Spleen (tissue), 11 donors: ENCODE results near the gene RAD51B. TPM values are rescaled to one million over a fixed set of nuclear protein-coding genes. Genes with fewer than 3 reads are reported as not detected.

Source experiments
- DNase-seq: peaks from one replicate; pipeline ENCODE4 v3.0.0-alpha.2; 2020
- H3K27ac ChIP-seq, 8 donors: fragments of 200-600 bp; sonication (generic) in 7 of 8; 1 replicate in 4 of 8; 2 replicates in 4 of 8; pipeline versions ENCODE4 v1.5.0 to v1.8.0; 2016 to 2021; ENCODE audit warnings: inconsistent platforms in 4 of 8, mild to moderate bottlenecking in 4 of 8, moderate library complexity in 1 of 8
- H3K27me3 ChIP-seq, 7 donors: fragments of 200-600 bp; sonication (generic) in 6 of 7; replicated peaks in 1 of 7; 1 replicate in 4 of 7; 2 replicates in 3 of 7; pipeline versions ENCODE4 v1.5.0 to v1.8.0; 2016 to 2021; ENCODE audit warnings: inconsistent platforms in 3 of 7, mild to moderate bottlenecking in 1 of 7
- H3K36me3 ChIP-seq, 6 donors: fragments of 200-600 bp; sonication (generic) in 5 of 6; 1 replicate in 4 of 6; 2 replicates in 2 of 6; pipeline versions ENCODE4 v1.5.0 to v1.8.0; 2016 to 2021; ENCODE audit warnings: inconsistent platforms in 2 of 6
- H3K4me1 ChIP-seq, 6 donors: fragments of 200-600 bp; sonication (generic) in 5 of 6; 1 replicate in 3 of 6; 2 replicates in 3 of 6; pipeline versions ENCODE4 v1.5.0 to v1.8.0; 2016 to 2021; ENCODE audit warnings: inconsistent platforms in 3 of 6
- H3K4me3 ChIP-seq, 8 donors: fragments of 200-600 bp; sonication (generic) in 7 of 8; 1 replicate in 4 of 8; 2 replicates in 4 of 8; pipeline versions ENCODE4 v1.5.0 to v1.8.0; 2016 to 2021; ENCODE audit warnings: inconsistent platforms in 4 of 8, mild to moderate bottlenecking in 4 of 8, moderate library complexity in 2 of 8
- H3K9me3 ChIP-seq, 8 donors: fragments of 200-600 bp; sonication (generic) in 7 of 8; 1 replicate in 4 of 8; 2 replicates in 4 of 8; pipeline versions ENCODE4 v1.5.0 to v1.8.0; 2016 to 2021; ENCODE audit warnings: inconsistent platforms in 4 of 8
- POLR2A ChIP-seq, 3 donors: fragments of 450-650 bp; IDR thresholded peaks; one replicate each; pipeline ENCODE4 v1.5.1; 2017; ENCODE audit warnings: antibody characterized with exemption in 3 of 3, mild to moderate bottlenecking in 1 of 3
- POLR2AphosphoS5 ChIP-seq, 3 donors: sonication (generic); formaldehyde crosslinking; IDR thresholded peaks; one replicate each; pipeline ENCODE4 v1.5.1; 2017; ENCODE audit warnings: antibody characterized with exemption in 3 of 3
- WGBS, 5 donors: extraction: QIAGEN DNeasy Blood & Tissue Kit in 3 of 5; methylation state at CpG; one replicate each; pipeline versions ENCODE4 v1.1.5 to v1.1.7; 2013 to 2018; 5-methylcytosine and 5-hydroxymethylcytosine counted together
- intact Hi-C: fragments of 100-400 bp; cut with DNase I; formaldehyde crosslinking; loops from one replicate; pipeline ENCODE4 v1.15.0; 2023; ENCODE audit warnings: low total_unique reads
- polyA plus RNA-seq, 3 donors: library from polyadenylated mRNA; stranded (reverse); fragments of 200-250 nt; gene quantifications; one replicate each; pipeline ENCODE4 v1.2.1, GENCODE V29; 2013
- total RNA-seq, 7 donors: library from RNA; depleted of rRNA in 3 of 7; stranded (reverse); fragments of >200 nt in 3 of 7; fragmentation: NEBNext Ultra II Directional in 4 of 7; extraction: Animal tissue kit (Norgen Biotek cat#: 25700) in 4 of 7; gene quantifications; one replicate each; pipeline versions ENCODE4 v1.1.0 to v1.2.1, GENCODE V29; 2016 to 2021
- TF ChIP-seq, protein P1 (sequence below), 11 experiments: fragments of 200-600 bp in 7 of 11; fragments of 450-650 bp in 4 of 11; sonication (generic) in 4 of 11; IDR thresholded peaks in 8 of 11; conservative IDR thresholded peaks in 3 of 11; 1 replicate in 7 of 11; 2 replicates in 4 of 11; pipeline versions ENCODE4 v1.4.0 to v1.8.0; 2016 to 2021; ENCODE audit warnings: antibody characterized with exemption in 11 of 11, inconsistent platforms in 4 of 11, mild to moderate bottlenecking in 1 of 11
- donor health status: healthy with polysubstance abuse.
- donor health status: DM: no; HTN: no; CAD: no; lungs with moderate emphysema.
- donor health status: DM: no; HTN: no; CAD: no.
- donor health status: Bipolar disorder and iron deficiency.
- donor health status: healthy.
- donor health status: DM: no; HTN: no; CAD: no.
- donor health status: DM: yes; HTN: yes; CAD: no.

RAD51B gene
- total and polyA plus RNA-seq, 10 donors: 4.2 to 43.7 (median 29.8) TPM

DNA sequence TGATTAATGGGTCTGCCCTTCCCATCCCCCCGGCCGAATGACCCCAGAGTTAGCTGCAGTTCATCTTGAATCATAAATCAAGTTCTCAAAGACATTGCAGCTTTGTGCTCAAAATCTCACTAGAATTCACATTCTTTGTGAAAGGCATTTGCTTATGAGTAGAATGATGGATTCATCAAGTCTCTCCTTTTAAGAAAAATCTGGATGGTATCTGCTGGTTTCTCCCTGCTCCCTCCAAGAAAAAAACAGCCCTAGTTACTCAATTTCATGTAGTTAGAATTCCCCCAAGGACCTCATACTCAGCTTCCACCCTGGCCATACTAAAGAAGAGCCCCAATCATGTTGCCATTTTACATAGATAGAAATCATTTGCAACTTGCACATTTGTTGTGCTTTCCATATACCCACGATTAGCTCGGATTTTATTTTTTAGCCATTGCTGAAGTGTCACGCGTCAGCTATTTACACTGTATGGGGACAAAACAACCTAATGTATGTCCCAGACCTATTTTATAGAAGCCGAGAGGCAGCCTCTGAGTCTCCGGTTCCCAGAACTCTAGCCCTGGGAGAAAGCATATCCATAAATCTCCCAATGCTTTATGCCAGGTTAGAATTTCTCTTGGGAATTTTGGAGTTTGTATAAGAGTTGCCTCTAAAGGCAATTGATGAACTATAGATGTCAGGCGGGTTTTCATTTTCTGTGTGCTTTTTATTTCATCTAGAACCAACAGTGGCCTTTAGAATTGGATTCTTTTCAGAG, 673.8 kb downstream of the RAD51B start:
- H3K4me3 ChIP-seq: no peak overlapping the region
- no peak overlapping the region for H3K27ac ChIP-seq
- H3K9me3 ChIP-seq: no peaks in the 10 kb centered on the region
- H3K4me1 ChIP-seq: peaks cover 9 to 37% (median 16%) of the 10 kb centered on the region in 6 donors
- TF ChIP-seq POLR2A (IDR thresholded peaks at IDR 0.05) (no peak), POLR2AphosphoS5 (IDR thresholded peaks at IDR 0.05) (no peak)
- TF ChIP-seq, protein P1, sequence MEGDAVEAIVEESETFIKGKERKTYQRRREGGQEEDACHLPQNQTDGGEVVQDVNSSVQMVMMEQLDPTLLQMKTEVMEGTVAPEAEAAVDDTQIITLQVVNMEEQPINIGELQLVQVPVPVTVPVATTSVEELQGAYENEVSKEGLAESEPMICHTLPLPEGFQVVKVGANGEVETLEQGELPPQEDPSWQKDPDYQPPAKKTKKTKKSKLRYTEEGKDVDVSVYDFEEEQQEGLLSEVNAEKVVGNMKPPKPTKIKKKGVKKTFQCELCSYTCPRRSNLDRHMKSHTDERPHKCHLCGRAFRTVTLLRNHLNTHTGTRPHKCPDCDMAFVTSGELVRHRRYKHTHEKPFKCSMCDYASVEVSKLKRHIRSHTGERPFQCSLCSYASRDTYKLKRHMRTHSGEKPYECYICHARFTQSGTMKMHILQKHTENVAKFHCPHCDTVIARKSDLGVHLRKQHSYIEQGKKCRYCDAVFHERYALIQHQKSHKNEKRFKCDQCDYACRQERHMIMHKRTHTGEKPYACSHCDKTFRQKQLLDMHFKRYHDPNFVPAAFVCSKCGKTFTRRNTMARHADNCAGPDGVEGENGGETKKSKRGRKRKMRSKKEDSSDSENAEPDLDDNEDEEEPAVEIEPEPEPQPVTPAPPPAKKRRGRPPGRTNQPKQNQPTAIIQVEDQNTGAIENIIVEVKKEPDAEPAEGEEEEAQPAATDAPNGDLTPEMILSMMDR (IDR thresholded peaks at IDR 0.05 in 8 of 11, conservative IDR thresholded peaks at IDR 0.05 in 3 of 11): no peak
- DNase-seq: no peak
- H3K27me3 ChIP-seq: no peaks in the 10 kb centered on the region
- intact Hi-C loops: no loop called here
- no peaks in the 10 kb centered on the region for H3K36me3 ChIP-seq
- WGBS, 5 donors: 95 to 97% (median 96%) methylated on average over 9 of the region's 9 CpGs

DNA sequence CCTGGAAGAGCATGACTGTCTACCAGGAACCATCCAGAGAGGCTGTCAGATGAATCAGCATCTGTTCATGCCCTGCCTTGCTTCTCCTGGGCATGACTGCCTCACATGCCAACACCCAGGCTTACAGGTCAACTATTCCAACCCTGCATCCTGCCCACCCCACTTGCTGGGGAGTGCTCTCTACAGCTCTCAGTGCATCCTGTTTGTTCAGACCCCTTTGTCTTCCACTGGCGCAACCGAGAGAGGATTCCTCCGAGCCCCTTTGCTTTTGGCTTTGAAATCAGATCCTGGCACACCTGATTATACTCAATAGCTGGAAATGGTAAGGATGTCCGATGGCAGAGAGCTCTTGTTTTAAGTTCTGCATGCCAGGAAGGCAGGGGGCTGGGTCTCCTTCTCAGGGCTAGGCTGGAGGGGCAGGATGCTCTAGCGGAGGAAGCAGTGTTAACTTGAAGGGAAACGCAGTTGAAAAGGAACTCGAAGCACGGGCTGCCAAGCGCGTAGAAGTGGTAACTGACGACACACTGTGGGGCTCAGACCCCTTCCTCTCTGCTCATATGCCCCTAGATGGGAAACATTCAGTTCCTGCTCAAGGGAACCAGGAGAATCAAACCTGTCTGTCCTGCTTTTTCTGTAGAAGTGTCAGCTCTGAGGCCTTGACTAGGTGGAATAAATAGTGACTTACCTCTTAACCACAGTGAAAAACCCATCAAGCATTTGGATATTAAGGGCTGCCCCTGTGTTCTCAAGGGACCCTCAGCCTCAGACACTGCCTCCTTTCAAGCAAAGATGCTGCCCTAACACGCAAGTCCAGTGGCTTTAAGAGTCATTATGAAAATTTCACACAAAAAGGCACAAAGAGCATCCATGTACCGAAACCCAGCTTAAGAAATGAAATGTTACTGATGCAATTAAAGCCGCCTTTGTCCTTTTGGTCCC, 675.8 kb downstream of the RAD51B start:
- no peak for TF ChIP-seq POLR2A (IDR thresholded peaks at IDR 0.05)
- peak in 2 of 3 donors; percentile 47 to 61 for TF ChIP-seq POLR2AphosphoS5 (IDR thresholded peaks at IDR 0.05)
- TF ChIP-seq, protein P1 (IDR thresholded peaks at IDR 0.05 in 8 of 11, conservative IDR thresholded peaks at IDR 0.05 in 3 of 11): no peak
- DNase-seq: peak; percentile 84
- peak overlapping the region in 5 of 8 donors; percentile 22 to 52 (median 34) for H3K27ac ChIP-seq
- H3K36me3 ChIP-seq: no peaks in the 10 kb centered on the region
- 43 to 68% (median 48%) methylated on average over 14 of the region's 14 CpGs for WGBS, 5 donors
- H3K4me1 ChIP-seq: peaks cover 9 to 41% (median 16%) of the 10 kb centered on the region in 6 donors
- no peaks in the 10 kb centered on the region for H3K27me3 ChIP-seq
- no peak overlapping the region for H3K4me3 ChIP-seq
- H3K9me3 ChIP-seq: no peaks in the 10 kb centered on the region
- intact Hi-C loops: no loop called here

DNA sequence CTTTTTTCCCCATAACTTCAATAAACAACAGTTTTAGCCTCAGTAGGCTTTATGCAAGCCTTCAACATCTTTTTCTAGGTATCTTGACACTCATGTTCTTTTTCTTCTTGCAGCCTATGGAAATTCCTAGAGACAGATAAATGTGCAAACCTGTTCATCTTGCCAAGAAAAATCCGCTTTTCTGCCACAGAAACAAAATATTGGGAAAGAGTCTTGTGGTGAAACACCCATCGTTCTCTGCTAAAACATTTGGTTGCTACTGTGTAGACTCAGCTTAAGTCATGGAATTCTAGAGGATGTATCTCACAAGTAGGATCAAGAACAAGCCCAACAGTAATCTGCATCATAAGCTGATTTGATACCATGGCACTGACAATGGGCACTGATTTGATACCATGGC, 677.4 kb downstream of the RAD51B start:
- Histone ChIP-seq H3K36me3 (no peaks in the 10 kb centered on the region), H3K27me3 (no peaks in the 10 kb centered on the region), H3K9me3 (no peaks in the 10 kb centered on the region), H3K4me3 (no peak overlapping the region), H3K27ac (no peak overlapping the region), H3K4me1 (peaks cover 14 to 54% (median 31%) of the 10 kb centered on the region in 6 donors)
- intact Hi-C loops: no loop called here
- TF ChIP-seq POLR2AphosphoS5 (IDR thresholded peaks at IDR 0.05) (no peak), POLR2A (IDR thresholded peaks at IDR 0.05) (no peak)
- TF ChIP-seq, protein P1 (IDR thresholded peaks at IDR 0.05 in 8 of 11, conservative IDR thresholded peaks at IDR 0.05 in 3 of 11): no peak
- no peak for DNase-seq
- WGBS, 5 donors: 84 to 96% (median 87%) methylated on average over 2 of the region's 2 CpGs

DNA sequence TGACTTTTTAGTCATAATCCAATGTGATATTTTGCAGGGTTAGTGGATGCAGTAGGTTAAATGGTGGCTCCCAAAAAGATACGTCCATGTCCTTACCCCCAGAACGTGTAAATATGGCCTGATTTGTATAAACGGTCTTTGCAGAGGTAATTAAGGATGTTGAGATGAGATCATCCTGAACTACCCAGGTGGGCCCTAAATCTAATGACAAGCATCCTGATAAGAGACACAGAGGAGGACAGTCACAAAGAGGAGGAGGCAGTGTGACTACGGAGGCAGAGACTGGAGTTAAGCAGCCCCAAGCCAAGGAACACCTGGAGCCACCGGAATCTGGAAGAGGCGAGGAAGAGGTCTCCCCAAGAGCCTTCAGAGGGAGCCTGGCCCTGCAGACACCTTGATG, 679.9 kb downstream of the RAD51B start:
- Histone ChIP-seq H3K9me3 (no peaks in the 10 kb centered on the region), H3K36me3 (no peaks in the 10 kb centered on the region), H3K27me3 (no peaks in the 10 kb centered on the region), H3K4me3 (no peak overlapping the region), H3K27ac (no peak overlapping the region), H3K4me1 (peaks cover 14 to 65% (median 33%) of the 10 kb centered on the region in 6 donors)
- no peak for DNase-seq
- WGBS, 5 donors: 89 to 97% (median 91%) methylated on average over 6 of the region's 6 CpGs
- intact Hi-C loops: no loop called here
- TF ChIP-seq POLR2AphosphoS5 (IDR thresholded peaks at IDR 0.05) (no peak), POLR2A (IDR thresholded peaks at IDR 0.05) (no peak)
- TF ChIP-seq, protein P1 (IDR thresholded peaks at IDR 0.05 in 8 of 11, conservative IDR thresholded peaks at IDR 0.05 in 3 of 11): no peak
